Karpas-422 (cell line): ENCODE measurements around the gene KSR2. TPM values are rescaled to one million over a fixed set of nuclear protein-coding genes. Genes with fewer than 3 reads are reported as not detected.
"Not testable (repeated sequence)": the region's sequence is repeated elsewhere in the genome, so short reads cannot be mapped to it uniquely, and the experiment has no call there.

Source experiments
- DNase-seq: peaks from one replicate; pipeline ENCODE4 v3.0.0-alpha.2; 2015
- H2AFZ ChIP-seq: fragments of 200-600 bp; sonication (generic); 2 replicates; pipeline ENCODE4 v1.6.1; 2014; ENCODE audit warnings: antibody characterized with exemption, low read length, mixed read lengths
- H3K27ac ChIP-seq: fragments of 200-600 bp; sonication (generic); 2 replicates; pipeline ENCODE4 v1.5.1; 2014; ENCODE audit warnings: mild to moderate bottlenecking, low read length, moderate library complexity
- H3K27me3 ChIP-seq: fragments of 200-600 bp; sonication (generic); 2 replicates; pipeline ENCODE4 v1.6.1; 2014; ENCODE audit warnings: low read length, mixed read lengths
- H3K36me3 ChIP-seq: fragments of 200-600 bp; sonication (generic); 2 replicates; pipeline ENCODE4 v1.6.1; 2014; ENCODE audit warnings: low read length, mixed read lengths; ENCODE audit not compliant: insufficient read depth
- H3K4me1 ChIP-seq: fragments of 200-600 bp; sonication (generic); 2 replicates; pipeline ENCODE4 v1.6.1; 2014; ENCODE audit warnings: mild to moderate bottlenecking, low read length, mixed read lengths
- H3K4me2 ChIP-seq: fragments of 200-600 bp; sonication (generic); 2 replicates; pipeline ENCODE4 v1.6.1; 2014; ENCODE audit warnings: low read length, low read depth, mild to moderate bottlenecking; ENCODE audit not compliant: poor library complexity, severe bottlenecking
- H3K4me3 ChIP-seq: fragments of 200-600 bp; sonication (generic); 2 replicates; pipeline ENCODE4 v1.5.1; 2014; ENCODE audit warnings: mild to moderate bottlenecking, antibody characterized with exemption, low read length, mixed read lengths
- H3K79me2 ChIP-seq: fragments of 200-600 bp; sonication (generic); 2 replicates; pipeline ENCODE4 v1.6.1; 2014; ENCODE audit warnings: mild to moderate bottlenecking, low read length, mixed read lengths
- H3K9ac ChIP-seq: fragments of 200-600 bp; sonication (generic); 2 replicates; pipeline ENCODE4 v1.6.0; 2014; ENCODE audit warnings: low read length
- H3K9me2 ChIP-seq: fragments of 200-600 bp; sonication (generic), shearing (Covaris generic); replicated peaks from 2 replicates; pipeline ENCODE4 v1.6.0; 2014; ENCODE audit warnings: mild to moderate bottlenecking, low read length, moderate library complexity; ENCODE audit not compliant: insufficient read depth
- H3K9me3 ChIP-seq: fragments of 300-700, 200-600 bp; sonication (generic); 2 replicates; pipeline ENCODE4 v1.6.1; 2014; ENCODE audit warnings: low read length, mixed read lengths
- H4K20me1 ChIP-seq: fragments of 200-600 bp; sonication (generic); 2 replicates; pipeline ENCODE4 v1.6.1; 2014; ENCODE audit warnings: mild to moderate bottlenecking, antibody characterized with exemption, low read length, low read depth; ENCODE audit not compliant: insufficient read depth
- total RNA-seq: library from RNA; depleted of rRNA; stranded (reverse); fragments of >200 nt; shearing (Covaris generic); gene quantifications from 2 replicates; pipeline ENCODE4 v1.2.3, GENCODE V29; 2014; ENCODE audit warnings: low replicate concordance

KSR2 gene
- total RNA-seq, 1 experiment from 2014 or later, result 0.04 TPM

DNA sequence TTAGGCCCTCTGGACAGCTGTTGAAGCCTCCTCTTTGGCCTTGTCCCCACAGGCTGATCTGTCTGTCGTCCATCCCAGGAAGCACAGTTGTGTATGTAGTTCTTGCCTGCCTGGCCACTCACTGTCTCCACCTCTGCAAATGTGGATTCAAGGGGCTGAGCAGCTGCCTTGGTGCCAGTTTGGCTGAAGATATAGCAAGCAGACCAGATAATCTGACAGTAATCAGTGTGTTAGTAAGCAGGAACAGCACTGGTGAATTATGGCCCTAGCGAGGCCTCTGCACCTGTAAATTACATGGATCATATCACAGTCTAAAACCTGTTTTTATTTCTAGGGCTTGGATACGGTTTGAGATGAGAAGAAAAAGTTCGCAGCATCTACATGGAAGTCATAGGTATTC lies 324.8 kb downstream of the KSR2 start:
- H3K36me3 ChIP-seq, result no peaks in the 10 kb centered on the region
- H3K9me3 ChIP-seq, result no peaks in the 10 kb centered on the region
- no peak overlapping the region for H2AFZ ChIP-seq
- H3K27ac ChIP-seq, result no peak overlapping the region
- no peaks in the 10 kb centered on the region for H3K27me3 ChIP-seq
- H3K4me2 ChIP-seq, result no peak overlapping the region
- H3K79me2 ChIP-seq, result no peaks in the 10 kb centered on the region
- H3K9ac ChIP-seq, result no peak overlapping the region
- DNase-seq, result no peak
- no peaks in the 10 kb centered on the region for H3K4me1 ChIP-seq
- no peaks in the 10 kb centered on the region for H3K9me2 ChIP-seq
- no peaks in the 10 kb centered on the region for H4K20me1 ChIP-seq
- H3K4me3 ChIP-seq, result no peak overlapping the region

DNA sequence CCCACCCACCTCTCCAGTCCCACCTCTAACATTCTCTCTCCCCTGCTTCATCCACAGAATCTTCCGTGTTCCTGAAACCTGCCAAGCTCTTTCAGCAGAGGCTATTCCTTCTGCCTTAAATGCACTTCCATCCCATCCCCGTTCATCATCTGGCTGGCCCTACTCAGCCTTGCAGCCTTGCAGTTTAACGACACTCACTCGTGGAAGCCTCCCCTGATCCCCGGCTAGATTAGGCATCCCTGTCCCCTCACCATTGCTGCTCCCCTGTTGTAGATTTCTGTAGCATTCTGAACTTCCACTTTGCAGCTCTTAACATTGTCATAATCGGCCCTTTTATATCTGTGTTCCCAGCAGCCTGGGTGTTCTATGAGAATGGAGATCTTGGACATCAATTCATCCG lies 326.9 kb downstream of the KSR2 start:
- no peak for DNase-seq
- no peak overlapping the region for H3K4me3 ChIP-seq
- no peaks in the 10 kb centered on the region for H4K20me1 ChIP-seq
- H3K36me3 ChIP-seq, result no peaks in the 10 kb centered on the region
- no peak overlapping the region for H2AFZ ChIP-seq
- no peaks in the 10 kb centered on the region for H3K9me2 ChIP-seq
- no peaks in the 10 kb centered on the region for H3K4me1 ChIP-seq
- H3K27ac ChIP-seq, result no peak overlapping the region
- no peaks in the 10 kb centered on the region for H3K27me3 ChIP-seq
- no peak overlapping the region for H3K9ac ChIP-seq
- no peaks in the 10 kb centered on the region for H3K9me3 ChIP-seq
- no peaks in the 10 kb centered on the region for H3K79me2 ChIP-seq
- H3K4me2 ChIP-seq, result no peak overlapping the region

DNA sequence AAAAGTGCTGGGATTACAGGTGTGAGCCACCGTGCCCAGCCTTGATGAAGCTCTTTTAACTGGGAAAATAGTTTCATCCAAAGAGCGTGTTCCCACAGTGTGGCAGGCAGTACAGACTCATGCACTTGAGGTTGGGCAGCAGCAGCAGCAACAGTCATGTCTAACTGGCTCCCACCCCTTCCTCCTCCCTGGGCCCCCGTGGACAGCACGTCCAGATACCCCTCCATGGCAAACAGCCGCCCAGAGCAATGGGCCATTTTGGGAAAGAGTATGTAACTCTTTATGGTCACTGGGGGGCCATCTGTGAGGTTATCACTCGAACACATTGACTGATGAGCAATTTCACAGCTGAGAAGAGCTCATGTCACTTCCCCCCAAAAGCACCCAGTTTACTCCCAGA lies 328.3 kb downstream of the KSR2 start:
- H3K4me2 ChIP-seq, result no peak overlapping the region
- H3K4me3 ChIP-seq, result no peak overlapping the region
- H3K27ac ChIP-seq, result no peak overlapping the region
- no peak overlapping the region for H3K9ac ChIP-seq
- H3K4me1 ChIP-seq, result no peaks in the 10 kb centered on the region
- H3K36me3 ChIP-seq, result no peaks in the 10 kb centered on the region
- no peak for DNase-seq
- H4K20me1 ChIP-seq, result no peaks in the 10 kb centered on the region
- H3K9me3 ChIP-seq, result no peaks in the 10 kb centered on the region
- H3K27me3 ChIP-seq, result no peaks in the 10 kb centered on the region
- H3K79me2 ChIP-seq, result no peaks in the 10 kb centered on the region
- no peaks in the 10 kb centered on the region for H3K9me2 ChIP-seq
- H2AFZ ChIP-seq, result no peak overlapping the region

DNA sequence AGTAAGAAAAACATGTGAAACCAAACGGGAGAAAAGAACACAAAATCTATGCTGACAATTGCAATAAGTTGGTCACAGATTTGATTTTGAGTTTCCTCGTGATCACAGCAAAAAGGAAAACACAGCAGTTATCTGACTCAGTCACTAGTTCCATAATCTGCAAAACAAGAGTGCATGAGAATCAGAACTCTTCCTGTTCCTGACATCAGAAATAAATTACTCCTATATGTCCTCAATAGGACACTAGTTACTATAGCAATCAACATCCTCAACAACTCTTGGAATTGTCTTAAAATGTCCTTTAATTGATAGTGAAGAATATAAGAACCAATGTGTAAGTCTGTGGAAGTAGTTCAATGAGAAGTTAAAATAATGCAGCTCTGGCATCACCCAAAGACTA lies 339.3 kb downstream of the KSR2 start:
- Histone ChIP-seq H3K9ac (no peak overlapping the region), H2AFZ (no peak overlapping the region), H3K79me2 (no peaks in the 10 kb centered on the region), H3K9me3 (no peaks in the 10 kb centered on the region), H3K4me2 (no peak overlapping the region), H3K27ac (no peak overlapping the region), H3K4me1 (no peaks in the 10 kb centered on the region), H3K36me3 (no peaks in the 10 kb centered on the region), H3K4me3 (no peak overlapping the region), H4K20me1 (no peaks in the 10 kb centered on the region), H3K9me2 (no peaks in the 10 kb centered on the region), H3K27me3 (no peaks in the 10 kb centered on the region; the same call in 1 of the 2 replicates)
- no peak for DNase-seq

DNA sequence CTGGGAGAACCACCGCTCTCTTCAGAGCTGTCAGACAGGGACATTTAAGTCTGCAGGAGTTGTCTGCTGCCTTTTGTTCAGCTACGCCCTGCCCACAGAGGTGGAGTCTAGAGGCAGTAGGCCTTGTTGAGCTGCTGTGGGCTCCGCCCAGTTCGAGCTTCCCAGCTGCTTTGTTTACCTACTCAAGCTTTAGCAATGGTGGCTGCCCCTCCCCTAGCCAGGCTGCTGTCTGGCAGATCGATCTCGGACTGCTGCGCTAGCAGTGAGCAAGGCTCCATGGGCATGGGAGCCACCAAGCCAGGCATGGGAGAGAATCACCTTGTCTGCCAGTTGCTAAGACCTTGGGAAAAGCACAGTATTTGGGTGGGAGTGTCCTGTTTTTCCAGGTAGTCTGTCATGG lies 340.1 kb downstream of the KSR2 start:
- H3K79me2 ChIP-seq, H3K27ac ChIP-seq, H3K9me3 ChIP-seq, H2AFZ ChIP-seq, H3K9ac ChIP-seq, H3K9me2 ChIP-seq, H4K20me1 ChIP-seq, H3K4me1 ChIP-seq, H3K4me2 ChIP-seq, H3K36me3 ChIP-seq, H3K27me3 ChIP-seq, DNase-seq, H3K4me3 ChIP-seq: not testable (repeated sequence)

DNA sequence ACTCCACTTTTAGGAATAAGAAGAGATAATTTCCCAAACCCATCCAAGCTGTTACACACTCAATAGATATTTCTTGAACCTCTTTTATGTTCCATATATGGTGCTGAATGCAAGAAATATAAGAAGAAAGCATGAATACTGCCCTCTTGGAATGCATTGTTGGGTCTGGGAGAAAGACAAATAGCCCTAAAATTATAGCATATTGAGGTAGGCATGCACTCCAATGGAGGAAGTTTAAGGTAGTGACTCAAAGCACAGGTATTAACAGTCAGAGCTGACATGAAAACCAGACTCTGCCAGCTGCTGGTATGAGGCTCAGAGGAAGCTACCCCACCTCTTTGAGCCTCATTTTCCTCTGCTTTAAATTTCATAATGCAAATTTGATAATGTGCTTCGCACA lies 346.0 kb downstream of the KSR2 start:
- H3K27me3 ChIP-seq, result no peaks in the 10 kb centered on the region
- no peak overlapping the region for H3K4me2 ChIP-seq
- H3K27ac ChIP-seq, result no peak overlapping the region
- 0 out of 2 replicates have a peak, but pooled peaks cover 2% of the 10 kb centered on the region for H3K9me2 ChIP-seq
- no peak overlapping the region for H2AFZ ChIP-seq
- no peaks in the 10 kb centered on the region for H3K4me1 ChIP-seq
- H3K79me2 ChIP-seq, result no peaks in the 10 kb centered on the region
- no peak overlapping the region for H3K4me3 ChIP-seq
- no peaks in the 10 kb centered on the region for H3K9me3 ChIP-seq
- no peak for DNase-seq
- H3K36me3 ChIP-seq, result no peaks in the 10 kb centered on the region
- H3K9ac ChIP-seq, result no peak overlapping the region
- H4K20me1 ChIP-seq, result no peaks in the 10 kb centered on the region

DNA sequence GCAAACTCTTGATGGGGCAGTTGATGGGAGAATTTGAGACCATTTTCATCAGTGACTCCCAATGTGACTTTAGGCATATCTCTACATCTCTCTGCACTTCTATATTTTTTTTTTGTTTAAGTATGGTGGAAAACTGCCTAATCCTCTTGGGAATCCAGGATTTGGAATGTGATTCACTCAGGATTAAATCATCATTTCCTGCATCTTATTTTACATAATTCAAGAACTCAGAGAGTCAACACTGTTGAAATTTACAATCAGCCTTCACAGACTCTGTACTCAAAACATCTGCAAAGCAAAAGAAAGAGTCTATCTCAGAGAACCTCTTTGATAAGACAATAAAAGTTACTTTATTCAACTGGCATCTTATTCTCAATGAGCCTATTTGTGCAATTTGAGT lies 346.7 kb downstream of the KSR2 start:
- no peak for DNase-seq
- Histone ChIP-seq H3K4me3 (no peak overlapping the region), H3K9me2 (0 out of 2 replicates have a peak, but pooled peaks cover 6% of the 10 kb centered on the region), H3K9ac (no peak overlapping the region), H3K79me2 (no peaks in the 10 kb centered on the region), H2AFZ (no peak overlapping the region), H3K27me3 (no peaks in the 10 kb centered on the region), H3K4me2 (no peak overlapping the region), H3K27ac (no peak overlapping the region), H3K9me3 (no peaks in the 10 kb centered on the region), H3K4me1 (no peaks in the 10 kb centered on the region), H3K36me3 (no peaks in the 10 kb centered on the region), H4K20me1 (no peaks in the 10 kb centered on the region)

DNA sequence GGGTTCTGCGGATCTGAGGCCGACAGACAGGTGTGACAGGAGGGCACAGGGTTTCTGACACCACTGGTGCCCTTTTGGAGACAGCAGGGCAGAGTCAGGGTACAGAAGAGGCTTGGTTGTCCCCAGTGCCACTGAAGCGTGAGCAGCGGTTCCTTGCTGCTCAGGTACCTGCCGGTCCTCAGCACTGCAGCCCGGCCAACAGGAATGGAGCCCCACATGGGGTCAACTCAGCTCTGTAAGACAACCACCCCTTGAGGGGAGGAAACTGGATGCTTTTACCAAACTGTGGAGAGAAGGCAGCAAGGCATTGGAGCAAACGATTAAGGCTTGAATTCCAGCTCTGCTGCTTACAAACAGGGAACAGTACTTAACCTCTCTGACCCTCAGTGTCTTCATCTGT lies 361.0 kb downstream of the KSR2 start:
- H3K27ac ChIP-seq, result no peak overlapping the region
- no peaks in the 10 kb centered on the region for H4K20me1 ChIP-seq
- no peak overlapping the region for H2AFZ ChIP-seq
- H3K79me2 ChIP-seq, result no peaks in the 10 kb centered on the region
- H3K9me2 ChIP-seq, result no peaks in the 10 kb centered on the region
- no peaks in the 10 kb centered on the region for H3K27me3 ChIP-seq
- DNase-seq, result no peak
- no peaks in the 10 kb centered on the region for H3K9me3 ChIP-seq
- no peaks in the 10 kb centered on the region for H3K4me1 ChIP-seq
- H3K4me3 ChIP-seq, result no peak overlapping the region
- H3K36me3 ChIP-seq, result no peaks in the 10 kb centered on the region
- no peak overlapping the region for H3K4me2 ChIP-seq
- no peak overlapping the region for H3K9ac ChIP-seq

DNA sequence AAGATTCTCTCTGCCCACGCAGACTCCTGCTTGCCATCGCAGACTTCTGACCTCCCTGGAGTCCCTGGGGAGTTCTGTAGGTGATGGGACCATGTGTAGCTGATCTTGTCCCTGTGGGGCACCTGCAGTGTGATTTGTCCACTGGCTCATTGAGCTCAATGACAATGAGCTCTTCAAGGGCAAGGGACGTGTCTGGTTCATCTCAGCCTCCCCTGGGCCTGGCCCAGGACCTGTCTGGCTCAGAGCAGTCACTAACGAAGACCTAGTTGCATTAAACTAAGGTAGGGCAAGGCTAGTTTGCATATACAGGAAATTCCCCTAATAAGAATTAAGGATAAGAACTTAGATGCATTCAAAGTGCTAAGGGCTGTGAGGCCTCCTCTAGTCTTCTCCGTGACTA lies 361.8 kb downstream of the KSR2 start:
- H3K4me2 ChIP-seq, result no peak overlapping the region
- H3K27ac ChIP-seq, result no peak overlapping the region
- H3K79me2 ChIP-seq, result no peaks in the 10 kb centered on the region
- H3K36me3 ChIP-seq, result no peaks in the 10 kb centered on the region
- H3K9ac ChIP-seq, result no peak overlapping the region
- no peaks in the 10 kb centered on the region for H4K20me1 ChIP-seq
- no peak for DNase-seq
- H2AFZ ChIP-seq, result no peak overlapping the region
- no peaks in the 10 kb centered on the region for H3K9me2 ChIP-seq
- no peaks in the 10 kb centered on the region for H3K9me3 ChIP-seq
- H3K27me3 ChIP-seq, result no peaks in the 10 kb centered on the region
- no peak overlapping the region for H3K4me3 ChIP-seq
- no peaks in the 10 kb centered on the region for H3K4me1 ChIP-seq
